OCI-LY3 (cell line): Measurements from ENCODE around the gene MED13.

ENCODE experiments used
- CTCF ChIP-seq: fragments of 200-600, 300-600 bp; sonication (generic); IDR thresholded peaks from 2 replicates; pipeline ENCODE4 v1.5.1; 2014; ENCODE audit warnings: antibody characterized with exemption, low read length, low read depth
- EZH2phosphoT487 ChIP-seq: fragments of 200-600 bp; shearing (Covaris generic); IDR thresholded peaks from 2 replicates; pipeline ENCODE4 v1.6.1; 2018; ENCODE audit warnings: antibody characterized with exemption, mixed run types, low read depth

DNA sequence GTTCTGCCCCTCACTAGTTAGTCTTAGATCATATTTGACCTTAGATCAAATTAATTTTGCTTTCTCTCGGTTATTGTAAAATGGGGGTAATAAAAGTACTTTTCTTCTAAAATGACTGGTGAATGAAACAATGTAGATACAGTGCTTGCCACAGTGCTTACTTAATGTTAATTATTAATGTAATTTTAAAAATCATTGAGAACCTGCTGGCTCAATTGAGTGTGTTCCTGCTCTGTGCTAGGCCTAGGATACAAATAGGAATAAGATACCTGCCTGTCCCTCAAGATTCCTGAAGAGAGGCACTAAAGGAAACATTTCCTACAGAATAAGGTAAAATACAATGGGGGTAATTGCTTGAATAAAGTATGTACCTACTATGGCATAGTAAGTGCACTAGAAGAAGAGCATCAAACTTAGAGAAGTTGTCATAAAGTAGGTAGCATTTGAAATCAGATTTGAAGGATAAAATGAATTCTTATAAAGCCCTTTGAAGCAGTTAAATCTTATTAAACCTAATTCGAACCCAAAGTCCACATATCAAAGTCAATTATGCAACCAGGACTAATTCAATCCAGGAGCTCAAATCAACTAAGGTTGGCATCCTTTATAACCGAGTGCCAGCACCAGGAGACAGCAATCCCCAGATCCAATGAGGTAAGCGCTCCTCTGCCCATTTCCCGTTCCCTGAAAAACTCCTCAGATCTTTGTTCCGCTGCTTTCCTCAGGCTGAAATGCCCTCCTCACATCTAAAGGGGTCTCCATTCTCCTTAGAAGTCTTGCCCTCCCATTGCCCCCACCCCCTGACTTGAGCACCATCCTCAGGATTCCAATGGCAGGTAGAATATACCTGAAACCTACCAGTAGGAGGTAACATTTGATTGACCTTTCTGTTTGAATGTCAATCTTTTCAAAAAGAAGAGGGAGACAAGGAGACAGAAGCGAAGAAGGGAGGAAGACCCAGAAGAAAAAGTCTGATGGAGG lies 2.4 kb upstream of the MED13 start:
- TF ChIP-seq CTCF: no peak
- TF ChIP-seq EZH2phosphoT487: no peak
